HG02852 (cell line): Measurements from ENCODE around the gene CNTN4.
A peak's percentile ranks its signal among the peaks of the same experiment; 100 is the strongest.

Source experiments
- ATAC-seq: cut with Tn5 transposase; IDR thresholded peaks from one replicate; pipeline ENCODE4 v1.9.1; 2021; ENCODE audit warnings: mild to moderate bottlenecking, moderate library complexity; ENCODE audit not compliant: unreplicated experiment

CNTN4 gene

GRCh38 chr3:2511356-2511755 is 412.7 kb downstream of the CNTN4 start:
- ATAC-seq: no peak

DNA sequence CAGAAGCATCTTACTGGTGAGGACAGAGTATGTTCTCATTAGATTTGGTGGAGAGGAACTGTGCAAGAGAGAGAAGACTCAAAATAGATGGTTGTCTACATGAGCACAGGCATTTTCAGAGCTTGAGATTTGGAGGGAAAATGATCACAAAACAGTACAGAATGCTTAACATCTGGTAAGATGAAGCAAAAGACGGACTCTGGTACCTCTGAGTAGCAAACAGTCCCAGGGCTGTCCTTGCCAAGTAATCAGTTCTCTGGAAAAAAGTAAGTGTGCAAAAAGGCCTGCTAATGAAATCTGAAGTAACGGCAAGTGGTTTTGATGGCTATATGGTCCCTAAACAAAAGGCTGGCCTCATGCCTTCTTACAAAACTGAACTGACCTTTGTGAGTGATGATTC is 414.2 kb downstream of the CNTN4 start:
- ATAC-seq: no peak

DNA sequence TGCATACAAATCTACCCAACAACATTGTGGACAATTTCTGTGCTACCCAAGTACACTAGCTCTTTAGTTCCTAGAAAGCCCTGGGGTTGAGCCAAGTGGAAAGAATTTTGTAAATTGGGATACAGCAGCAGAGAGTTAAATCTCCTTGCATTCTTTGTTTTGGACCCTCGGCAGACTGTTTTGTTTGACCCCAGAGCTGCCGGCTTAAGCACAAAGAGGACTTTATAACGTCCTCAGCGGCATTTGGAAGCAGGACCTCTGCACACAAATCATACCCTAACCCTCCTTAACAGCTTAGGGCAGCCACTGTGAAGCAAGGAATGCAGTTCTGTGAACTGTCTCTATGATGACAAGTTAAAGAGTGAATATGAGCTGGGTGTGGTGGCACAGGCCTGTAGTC is 415.3 kb downstream of the CNTN4 start:
- ATAC-seq: no peak

- no peak for ATAC-seq
Observed at GRCh38 chr3:2516762-2517441, 418.2 kb downstream of the CNTN4 start.

GRCh38 chr3:2517500-2518172 is 419.0 kb downstream of the CNTN4 start:
- ATAC-seq: no peak

DNA sequence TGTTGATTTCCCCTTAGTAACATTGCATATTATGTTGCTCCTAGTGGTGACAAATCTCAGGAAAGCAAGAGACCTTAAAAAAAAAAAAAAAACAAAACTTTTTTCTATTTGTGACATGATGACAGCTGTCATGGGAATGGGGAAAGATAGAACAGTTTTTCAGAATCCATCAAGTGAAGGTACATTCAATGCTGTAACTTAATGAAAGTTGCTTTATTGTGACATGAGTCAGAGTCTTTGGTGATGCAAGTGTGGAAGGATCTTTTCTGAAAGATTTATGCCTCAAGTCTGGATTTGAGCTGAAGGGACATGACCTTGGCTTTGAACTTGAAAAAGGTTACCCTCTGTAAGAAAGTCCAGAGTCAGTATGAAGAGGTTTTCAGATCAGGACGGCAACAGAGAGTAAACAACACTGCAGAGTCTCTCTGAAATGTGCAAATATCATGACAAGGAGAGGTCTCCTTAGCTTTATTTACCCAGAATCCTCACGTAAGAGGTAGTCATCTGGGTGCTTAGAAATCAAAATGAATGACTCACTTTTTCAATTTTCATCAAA is 424.7 kb downstream of the CNTN4 start:
- ATAC-seq: no peak

DNA sequence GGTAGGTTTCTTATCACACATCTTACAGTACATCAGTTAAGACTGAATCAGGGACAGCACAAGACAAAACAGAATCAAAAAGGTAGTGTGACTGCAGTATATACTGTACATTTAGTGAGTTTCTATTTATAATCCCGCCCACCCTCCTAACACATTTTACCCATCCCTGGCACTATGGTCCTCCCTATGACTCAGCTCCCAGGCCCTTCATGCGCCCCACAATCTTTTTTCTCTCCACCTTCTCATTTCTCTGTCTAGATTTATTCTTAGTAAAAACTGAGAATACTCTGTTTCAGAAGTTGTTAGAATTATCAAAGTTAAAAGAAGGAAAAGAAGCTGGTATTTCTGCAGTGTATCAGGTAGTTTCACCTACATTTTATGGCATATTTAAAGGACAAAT is 427.3 kb downstream of the CNTN4 start:
- ATAC-seq: peak; percentile 27

GRCh38 chr3:2526926-2527325 is 428.3 kb downstream of the CNTN4 start:
- ATAC-seq: peak; percentile 3

- ATAC-seq: peak; percentile 79
Observed at GRCh38 chr3:2527328-2527727, 428.7 kb downstream of the CNTN4 start.

DNA sequence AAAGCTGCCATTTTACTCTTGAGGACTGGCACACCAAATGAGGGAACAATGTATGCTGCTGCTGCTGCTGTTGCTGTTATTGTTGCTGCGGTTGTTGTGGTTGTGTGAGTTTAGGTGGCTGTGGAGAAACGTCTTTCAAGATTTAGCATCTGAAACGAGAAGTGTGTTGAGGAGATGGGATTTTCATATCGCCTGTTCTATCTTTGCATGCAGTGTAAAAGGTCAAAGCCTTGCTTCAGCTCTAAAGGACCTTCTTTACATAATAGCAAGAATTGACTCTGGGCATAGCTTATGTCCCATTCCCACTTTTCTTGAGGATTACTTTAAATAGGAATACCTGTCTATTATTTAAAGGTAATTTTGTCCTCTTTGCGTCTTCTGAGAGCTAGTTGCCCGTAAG is 436.1 kb downstream of the CNTN4 start:
- ATAC-seq: peak; percentile 86

GRCh38 chr3:2535206-2535605 is 436.5 kb downstream of the CNTN4 start:
- ATAC-seq: peak; percentile 78

- ATAC-seq: no peak
Observed at GRCh38 chr3:2536575-2536974, 437.9 kb downstream of the CNTN4 start.

DNA sequence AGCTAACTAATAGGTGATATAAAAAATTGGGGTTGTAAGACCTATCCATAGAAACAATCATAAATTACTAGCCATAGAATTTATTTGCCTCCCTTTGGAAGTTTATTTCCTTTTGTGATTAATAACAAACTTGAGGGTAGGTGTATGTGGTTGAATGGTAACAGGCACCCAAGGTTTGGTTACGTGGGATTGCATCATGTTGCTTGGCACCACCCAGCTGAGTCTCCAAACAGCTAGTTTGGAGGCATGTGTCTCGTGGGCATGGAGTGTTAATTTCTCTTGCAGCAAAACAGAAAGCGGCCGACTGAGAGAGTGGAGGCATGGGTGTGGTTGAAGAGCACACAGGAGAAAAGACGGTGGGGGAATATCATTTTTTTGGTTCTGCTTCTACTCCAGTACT is 441.4 kb downstream of the CNTN4 start:
- no peak for ATAC-seq

DNA sequence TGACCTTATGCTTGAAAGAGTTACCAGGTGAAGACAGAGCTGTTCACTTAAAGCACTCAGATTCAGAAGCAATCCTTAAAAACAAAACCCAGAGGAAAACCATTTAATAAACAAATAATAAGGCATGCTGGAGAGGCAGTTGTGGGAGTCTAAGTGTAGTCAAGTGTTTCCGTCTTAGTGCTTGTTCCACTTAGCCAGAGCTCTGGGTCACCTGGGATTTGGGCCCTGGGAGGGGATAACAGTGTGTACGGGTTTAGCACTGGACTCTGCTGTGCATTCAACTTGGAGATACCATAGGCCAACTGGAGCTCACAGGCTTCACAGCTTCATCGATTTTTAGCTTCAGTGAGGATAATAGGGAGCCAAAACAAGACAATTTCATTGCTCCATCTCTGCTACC is 444.6 kb downstream of the CNTN4 start:
- no peak for ATAC-seq

DNA sequence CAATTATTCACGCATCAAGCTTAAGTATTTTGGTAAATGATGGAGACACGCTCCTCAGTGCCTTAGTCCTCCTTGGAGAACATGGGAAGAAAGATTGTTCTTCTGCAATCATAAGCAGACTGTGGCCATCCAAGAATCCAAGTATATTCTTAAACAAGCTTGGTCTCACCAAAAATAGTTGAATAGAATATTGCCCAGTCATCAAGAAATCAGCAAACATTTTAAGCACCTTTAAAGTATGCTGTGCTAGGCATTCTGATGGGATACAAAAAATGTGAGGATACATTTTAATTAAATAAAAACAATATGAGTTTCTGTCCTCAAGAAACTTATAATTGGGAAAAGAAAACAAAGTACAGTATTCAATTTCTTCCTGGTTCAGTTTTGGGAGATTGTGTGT is 445.5 kb downstream of the CNTN4 start:
- ATAC-seq: no peak

GRCh38 chr3:2544718-2545117 is 446.1 kb downstream of the CNTN4 start:
- ATAC-seq: no peak

DNA sequence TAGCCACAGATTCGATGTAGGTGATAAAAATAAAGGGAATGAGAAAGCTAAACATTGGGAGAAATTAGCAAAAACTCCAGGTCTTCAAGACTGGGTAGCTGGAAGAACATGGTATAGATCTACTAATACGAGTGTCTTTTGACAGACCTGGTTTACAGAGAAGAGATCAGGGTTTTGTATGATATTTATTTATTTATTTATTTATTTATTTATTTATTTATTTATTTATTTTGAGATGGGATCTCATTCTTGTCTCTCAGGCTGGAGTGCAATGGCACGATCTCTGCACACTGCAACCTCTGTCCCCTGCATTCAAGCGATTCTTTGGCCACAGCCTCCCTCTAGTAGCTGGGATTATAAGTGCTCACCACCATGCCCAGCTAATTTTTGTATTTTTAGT is 448.4 kb downstream of the CNTN4 start:
- ATAC-seq: no peak

GRCh38 chr3:2554656-2555055 is 456.0 kb downstream of the CNTN4 start:
- ATAC-seq: no peak

- no peak for ATAC-seq
Observed at GRCh38 chr3:2558796-2559195, 460.1 kb downstream of the CNTN4 start.

- no peak for ATAC-seq
Observed at GRCh38 chr3:2567451-2567850, 468.8 kb downstream of the CNTN4 start.

GRCh38 chr3:2568156-2568555 is 469.5 kb downstream of the CNTN4 start:
- no peak for ATAC-seq

GRCh38 chr3:2568929-2569328 is 470.3 kb downstream of the CNTN4 start:
- no peak for ATAC-seq
